GM08714 (cell line): Measurements from ENCODE around the gene SPPL2B.

Source experiments
- H3K4me3 ChIP-seq: fragments of 200-500 bp; sonication (Bioruptor generic); 2 replicates; pipeline ENCODE4 v1.5.1; 2014; ENCODE audit warnings: mild to moderate bottlenecking, low read length, inconsistent platforms
- ZNF274 ChIP-seq: IDR thresholded peaks from 2 replicates; pipeline ENCODE4 v1.6.1; 2012; ENCODE audit warnings: mild to moderate bottlenecking, low read depth, low read length

The SPPL2B gene

GRCh38 chr19:2308114-2308556 lies 20.3 kb upstream of the SPPL2B start, which contains the start of gene LINGO3:
TSS of gene LINGO3 (minus strand) at chr19:2308154. CDS start at chr19:2291776, 16,378 bp downstream.
- no peak for TF ChIP-seq ZNF274
- no peak within 1 kb of the TSS for H3K4me3 ChIP-seq

GRCh38 chr19:2309734-2310362 lies 18.6 kb upstream of the SPPL2B start:
- TF ChIP-seq ZNF274, result no peak
- no peak overlapping the region for H3K4me3 ChIP-seq

- TF ChIP-seq ZNF274, result no peak
- no peak overlapping the region for H3K4me3 ChIP-seq
These were observed 17.4 kb upstream of the SPPL2B start for GRCh38 chr19:2311093-2311492.

- no peak for TF ChIP-seq ZNF274
- no peak overlapping the region for H3K4me3 ChIP-seq
These were observed 15.5 kb upstream of the SPPL2B start for GRCh38 chr19:2312820-2313501.

- TF ChIP-seq ZNF274, result no peak
- H3K4me3 ChIP-seq, result no peak overlapping the region
These were observed 13.2 kb upstream of the SPPL2B start for GRCh38 chr19:2315121-2315817.

- no peak for TF ChIP-seq ZNF274
- no peak overlapping the region for H3K4me3 ChIP-seq
These were observed 12.6 kb upstream of the SPPL2B start for GRCh38 chr19:2315818-2316353.

GRCh38 chr19:2317300-2317699 lies 11.2 kb upstream of the SPPL2B start:
- no peak for TF ChIP-seq ZNF274
- H3K4me3 ChIP-seq, result no peak overlapping the region

GRCh38 chr19:2317756-2318155 lies 10.7 kb upstream of the SPPL2B start:
- no peak overlapping the region for H3K4me3 ChIP-seq
- TF ChIP-seq ZNF274, result no peak

- no peak for TF ChIP-seq ZNF274
- no peak overlapping the region for H3K4me3 ChIP-seq
These were observed 9.6 kb upstream of the SPPL2B start for GRCh38 chr19:2318923-2319322.

GRCh38 chr19:2319551-2319950 lies 8.9 kb upstream of the SPPL2B start:
- no peak overlapping the region for H3K4me3 ChIP-seq
- TF ChIP-seq ZNF274, result no peak

GRCh38 chr19:2320049-2320448 lies 8.4 kb upstream of the SPPL2B start:
- no peak overlapping the region for H3K4me3 ChIP-seq
- TF ChIP-seq ZNF274, result no peak

GRCh38 chr19:2320939-2321338 lies 7.5 kb upstream of the SPPL2B start:
- no peak for TF ChIP-seq ZNF274
- H3K4me3 ChIP-seq, result no peak overlapping the region

GRCh38 chr19:2321565-2322283 lies 6.8 kb upstream of the SPPL2B start:
- no peak overlapping the region for H3K4me3 ChIP-seq
- no peak for TF ChIP-seq ZNF274

GRCh38 chr19:2323707-2324106 lies 4.8 kb upstream of the SPPL2B start:
- no peak overlapping the region for H3K4me3 ChIP-seq
- TF ChIP-seq ZNF274, result no peak
